Ascending aorta (tissue), 2 donors: ENCODE results near the gene CD151. TPM values are rescaled to one million over a fixed set of nuclear protein-coding genes. Genes with fewer than 3 reads are reported as not detected.

Source experiments
- DNase-seq, 2 donors: peaks; one replicate each; pipeline ENCODE4 v3.0.0-alpha.2; 2019; ENCODE audit warnings: low spot score in 2 of 2
- H3K27ac ChIP-seq, 2 donors: fragments of 200-600 bp; sonication (generic); one replicate each; pipeline ENCODE4 v1.5.1; 2016 to 2017; ENCODE audit warnings: mild to moderate bottlenecking in 1 of 2
- H3K27me3 ChIP-seq: fragments of 200-600 bp; sonication (generic); one replicate; pipeline ENCODE4 v1.5.1; 2017
- H3K36me3 ChIP-seq, 2 donors: fragments of 200-600 bp; sonication (generic); one replicate each; pipeline ENCODE4 v1.5.1; 2016
- H3K4me1 ChIP-seq, 2 donors: fragments of 200-600 bp; sonication (generic); one replicate each; pipeline ENCODE4 v1.5.1; 2016 to 2017; ENCODE audit warnings: mild to moderate bottlenecking in 1 of 2
- H3K4me3 ChIP-seq, 2 donors: fragments of 200-600 bp; sonication (generic); one replicate each; pipeline ENCODE4 v1.5.1; 2016 to 2017; ENCODE audit warnings: mild to moderate bottlenecking in 1 of 2
- H3K9me3 ChIP-seq, 2 donors: fragments of 200-600 bp; sonication (generic); one replicate each; pipeline ENCODE4 v1.5.1; 2016
- CTCF ChIP-seq, 3 experiments: fragments of 200-600 bp in 2 of 3; fragments of 450-650 bp in 1 of 3; sonication (generic) in 2 of 3; IDR thresholded peaks; one replicate each; pipeline ENCODE4 v1.5.1; 2016 to 2019; ENCODE audit warnings: antibody characterized with exemption in 3 of 3, mild to moderate bottlenecking in 1 of 3, moderate library complexity in 1 of 3
- intact Hi-C: fragments of 100-400 bp; cut with DNase I; formaldehyde crosslinking; loops from one replicate; pipeline ENCODE4 v1.15.1; 2023
- total RNA-seq: library from RNA; depleted of rRNA; stranded (reverse); fragments of >200 nt; gene quantifications from one replicate; pipeline ENCODE4 v1.1.0, GENCODE V29; 2016

The CD151 gene
- total RNA-seq, 1 donor from 2014 or later: 898 TPM

DNA sequence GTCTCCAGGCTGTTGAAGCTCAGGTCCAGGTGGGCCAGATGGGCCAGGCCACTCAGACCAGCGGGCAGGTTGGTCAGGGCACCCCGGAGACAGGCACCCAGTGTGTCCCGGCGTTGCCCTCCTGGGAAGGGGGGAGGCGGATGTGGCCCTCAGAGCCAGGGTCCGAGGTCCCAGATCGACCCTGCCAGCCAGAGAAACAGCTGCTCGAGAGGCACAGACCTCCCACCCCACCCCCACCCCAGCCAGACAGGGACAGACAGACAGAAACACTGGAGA is 29.3 kb upstream of the CD151 start:
- H3K27ac ChIP-seq: no peak overlapping the region
- H3K4me3 ChIP-seq: no peak overlapping the region
- H3K27me3 ChIP-seq: no peaks in the 10 kb centered on the region
- no peaks in the 10 kb centered on the region for H3K9me3 ChIP-seq
- intact Hi-C loops: no loop called here
- DNase-seq: no peak
- TF ChIP-seq CTCF (IDR thresholded peaks at IDR 0.05): no peak
- H3K36me3 ChIP-seq: peaks cover 13 to 23% of the 10 kb centered on the region in 2 donors
- peaks cover 13 to 18% of the 10 kb centered on the region in 2 donors for H3K4me1 ChIP-seq

DNA sequence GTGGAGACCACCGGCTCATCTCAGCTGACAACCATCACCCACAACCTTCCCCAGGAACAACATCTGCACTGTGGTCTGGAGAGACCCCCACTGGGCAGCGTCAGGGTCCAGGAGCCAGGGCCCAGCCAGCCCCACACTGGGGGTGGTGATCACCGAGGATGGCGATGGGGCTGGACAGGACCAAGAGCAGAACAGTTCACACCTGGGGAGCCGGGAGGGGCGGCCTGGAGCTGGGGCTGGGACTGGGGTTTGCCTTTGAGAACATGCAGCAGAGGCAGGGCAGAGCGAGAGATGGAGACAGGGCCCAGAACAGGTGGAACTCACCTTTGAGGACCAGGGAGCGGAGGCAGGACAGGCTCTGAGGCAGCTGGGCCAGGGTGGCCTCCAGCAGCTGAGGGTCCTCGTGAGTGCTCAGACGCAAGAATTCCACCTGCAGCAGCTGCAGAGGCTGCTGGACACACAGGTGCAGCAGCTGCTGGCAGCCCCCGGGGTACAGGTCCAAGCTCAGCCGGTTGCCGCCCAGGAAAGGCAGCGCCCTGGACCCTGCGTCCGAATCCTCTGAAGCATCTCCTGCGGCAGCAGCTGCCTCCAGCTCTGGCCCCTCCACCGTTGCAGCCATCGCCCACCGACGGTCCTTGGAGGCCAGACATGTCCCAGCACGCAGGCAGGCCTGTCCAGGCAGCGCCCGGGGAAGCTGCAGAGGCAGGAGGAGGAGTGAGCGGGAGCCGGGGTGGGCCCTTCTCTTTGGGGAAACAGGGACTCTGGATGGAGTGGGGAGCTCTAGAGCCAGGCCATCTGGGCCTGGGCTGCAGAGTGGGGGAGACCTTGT is 28.8 kb upstream of the CD151 start:
- intact Hi-C loops: no loop called here
- DNase-seq: no peak
- TF ChIP-seq CTCF (IDR thresholded peaks at IDR 0.05): no peak
- Histone ChIP-seq H3K36me3 (peaks cover 13 to 23% of the 10 kb centered on the region in 2 donors), H3K9me3 (no peaks in the 10 kb centered on the region), H3K27ac (peak overlapping the region in 1 of 2 donors; percentile 95), H3K4me1 (peaks cover 18 to 22% of the 10 kb centered on the region in 2 donors), H3K27me3 (no peaks in the 10 kb centered on the region), H3K4me3 (peak overlapping the region; percentile 57 to 72)

DNA sequence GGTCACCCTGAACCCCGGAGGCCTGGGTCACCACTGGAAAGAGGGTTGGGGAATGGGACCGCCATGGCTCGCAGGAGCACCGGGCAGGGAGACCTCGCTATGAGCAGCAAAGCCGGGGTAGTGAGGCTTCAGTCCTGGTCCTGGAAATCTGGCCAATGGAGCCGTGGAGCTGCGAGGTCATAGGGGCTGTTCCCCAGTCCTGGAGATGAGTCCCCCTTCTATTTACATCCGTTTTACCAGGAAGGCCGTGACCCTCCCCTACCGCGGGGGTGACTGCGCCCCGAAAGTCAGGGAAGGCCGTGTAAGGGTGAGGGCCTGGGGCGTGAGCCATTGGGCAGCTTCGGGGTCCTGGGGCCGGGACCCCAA is 28.2 kb upstream of the CD151 start:
- DNase-seq: no peak
- intact Hi-C loops: no loop called here
- H3K4me3 ChIP-seq: peak overlapping the region; percentile 57 to 72
- H3K4me1 ChIP-seq: peaks cover 18 to 22% of the 10 kb centered on the region in 2 donors
- H3K27me3 ChIP-seq: no peaks in the 10 kb centered on the region
- peak overlapping the region; percentile 94 to 95 for H3K27ac ChIP-seq
- H3K9me3 ChIP-seq: no peaks in the 10 kb centered on the region
- TF ChIP-seq CTCF (IDR thresholded peaks at IDR 0.05): no peak
- peaks cover 13 to 21% of the 10 kb centered on the region in 2 donors for H3K36me3 ChIP-seq

DNA sequence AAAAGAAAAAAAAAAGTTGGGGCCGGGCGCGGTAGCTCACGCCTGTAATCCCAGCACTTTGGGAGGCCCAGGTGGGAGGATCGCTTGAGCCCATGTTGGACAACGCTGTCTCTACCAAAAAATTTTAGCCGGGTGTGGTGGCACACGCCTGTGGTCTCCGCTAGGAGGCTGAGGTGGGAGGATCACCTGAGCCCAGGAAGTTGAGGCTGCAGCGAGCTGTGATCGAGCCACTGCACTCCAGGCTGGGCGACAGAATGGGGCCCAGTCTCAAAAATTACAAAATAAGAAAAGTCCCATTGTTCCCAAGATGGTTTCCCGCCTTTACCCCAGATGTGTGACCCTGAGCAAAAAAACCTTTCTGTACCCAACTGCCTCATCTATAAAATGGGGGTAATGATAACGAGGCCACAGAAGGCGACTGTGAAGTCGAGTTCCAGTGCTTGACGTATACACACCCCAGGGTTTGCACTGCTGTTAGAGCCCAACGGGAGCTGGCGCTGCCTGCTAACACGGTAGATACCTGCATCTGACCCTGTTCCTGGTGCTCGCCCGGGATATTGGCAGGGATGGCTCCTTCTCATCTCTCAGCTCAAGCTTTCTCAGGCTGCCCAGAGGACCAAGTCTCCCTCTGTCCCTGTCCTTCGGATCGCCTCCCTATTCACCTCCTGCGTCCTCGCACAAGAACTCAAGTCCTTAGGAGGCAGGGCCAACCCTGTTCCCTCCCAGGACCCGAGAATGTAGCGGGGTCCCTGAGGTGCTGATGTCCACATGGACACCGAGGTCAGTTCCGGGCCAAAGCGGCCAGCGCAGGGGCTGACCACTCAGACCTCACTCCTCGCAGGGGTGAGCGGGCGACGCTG is 24.1 kb upstream of the CD151 start:
- Histone ChIP-seq H3K4me3 (peak overlapping the region; percentile 73 to 97), H3K27me3 (no peaks in the 10 kb centered on the region), H3K4me1 (peaks cover 17 to 39% of the 10 kb centered on the region in 2 donors), H3K36me3 (peaks cover 22 to 24% of the 10 kb centered on the region in 2 donors), H3K9me3 (no peaks in the 10 kb centered on the region), H3K27ac (peak overlapping the region; percentile 93 to 98)
- TF ChIP-seq CTCF (IDR thresholded peaks at IDR 0.05): no peak
- DNase-seq: peak in 1 of 2 donors; percentile 93
- intact Hi-C loops: loop anchor here (1.0 kb wide), 3 partner anchors 11 to 31 kb away; partner anchors contain the start of gene GATD1

DNA sequence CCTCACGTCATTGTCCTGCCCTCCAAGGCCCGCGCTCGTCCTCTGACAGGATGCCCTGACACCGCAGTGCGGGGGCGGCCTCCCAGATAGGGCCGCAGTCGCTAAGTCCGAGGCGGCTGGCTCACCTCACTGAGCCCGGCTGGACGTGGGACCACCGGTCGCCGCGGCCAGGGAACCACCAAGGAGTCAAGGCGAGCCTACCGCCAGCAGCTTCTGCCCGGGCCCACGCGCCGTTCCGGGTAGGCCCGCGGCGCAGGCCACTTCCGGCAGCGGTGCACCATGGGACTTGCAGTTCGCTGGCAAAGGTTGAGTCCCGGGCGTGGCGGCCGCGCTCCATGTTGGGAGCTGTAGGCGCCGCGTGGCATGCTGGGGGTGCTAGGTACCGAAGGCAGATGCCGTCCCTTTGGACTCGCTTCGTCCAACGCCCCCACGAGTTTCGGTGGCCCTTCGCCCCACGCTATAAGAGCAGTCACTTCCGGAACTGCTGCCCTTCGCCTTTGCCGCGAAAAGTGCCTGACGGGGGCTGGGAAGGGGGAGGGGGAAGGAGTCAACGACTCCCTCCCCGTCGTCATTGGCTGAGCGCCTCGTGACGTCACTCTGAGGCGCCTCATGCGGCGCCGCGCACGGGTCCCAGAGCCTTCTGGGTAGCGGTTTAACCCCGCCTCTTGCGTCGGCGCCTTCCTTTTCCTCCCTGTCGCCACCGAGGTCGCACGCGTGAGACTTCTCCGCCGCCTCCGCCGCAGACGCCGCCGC is 23.3 kb upstream of the CD151 start, which contains the start of gene RPLP2:
Gene RPLP2, plus strand, starts transcription at position 681 of the 753 bp plus-strand sequence. CDS start 268 bp downstream, outside the sequence.
- Histone ChIP-seq H3K36me3 (peaks cover 25 to 28% of the 10 kb centered on the region in 2 donors), H3K27ac (peak within 1 kb of the TSS; percentile 93 to 98), H3K4me3 (peak within 1 kb of the TSS; percentile 73 to 97), H3K4me1 (peaks cover 9 to 34% of the 10 kb centered on the region in 2 donors), H3K9me3 (no peaks in the 10 kb centered on the region), H3K27me3 (no peaks in the 10 kb centered on the region)
- peak; percentile 88 to 99 for DNase-seq
- TF ChIP-seq CTCF (IDR thresholded peaks at IDR 0.05): no peak
- intact Hi-C loops: loop anchor here (1.0 kb wide), 3 partner anchors 10 to 32 kb away; partner anchors contain the start of gene GATD1
